ENCODE measurements around the gene NFATC4.

The NFATC4 gene

GRCh38 chr14:24411443-24412389 is 43.7 kb downstream of the NFATC4 start:
- TF ChIP-seq, protein P1, sequence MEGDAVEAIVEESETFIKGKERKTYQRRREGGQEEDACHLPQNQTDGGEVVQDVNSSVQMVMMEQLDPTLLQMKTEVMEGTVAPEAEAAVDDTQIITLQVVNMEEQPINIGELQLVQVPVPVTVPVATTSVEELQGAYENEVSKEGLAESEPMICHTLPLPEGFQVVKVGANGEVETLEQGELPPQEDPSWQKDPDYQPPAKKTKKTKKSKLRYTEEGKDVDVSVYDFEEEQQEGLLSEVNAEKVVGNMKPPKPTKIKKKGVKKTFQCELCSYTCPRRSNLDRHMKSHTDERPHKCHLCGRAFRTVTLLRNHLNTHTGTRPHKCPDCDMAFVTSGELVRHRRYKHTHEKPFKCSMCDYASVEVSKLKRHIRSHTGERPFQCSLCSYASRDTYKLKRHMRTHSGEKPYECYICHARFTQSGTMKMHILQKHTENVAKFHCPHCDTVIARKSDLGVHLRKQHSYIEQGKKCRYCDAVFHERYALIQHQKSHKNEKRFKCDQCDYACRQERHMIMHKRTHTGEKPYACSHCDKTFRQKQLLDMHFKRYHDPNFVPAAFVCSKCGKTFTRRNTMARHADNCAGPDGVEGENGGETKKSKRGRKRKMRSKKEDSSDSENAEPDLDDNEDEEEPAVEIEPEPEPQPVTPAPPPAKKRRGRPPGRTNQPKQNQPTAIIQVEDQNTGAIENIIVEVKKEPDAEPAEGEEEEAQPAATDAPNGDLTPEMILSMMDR (IDR thresholded peaks at IDR 0.05): peak; percentile 59

DNA sequence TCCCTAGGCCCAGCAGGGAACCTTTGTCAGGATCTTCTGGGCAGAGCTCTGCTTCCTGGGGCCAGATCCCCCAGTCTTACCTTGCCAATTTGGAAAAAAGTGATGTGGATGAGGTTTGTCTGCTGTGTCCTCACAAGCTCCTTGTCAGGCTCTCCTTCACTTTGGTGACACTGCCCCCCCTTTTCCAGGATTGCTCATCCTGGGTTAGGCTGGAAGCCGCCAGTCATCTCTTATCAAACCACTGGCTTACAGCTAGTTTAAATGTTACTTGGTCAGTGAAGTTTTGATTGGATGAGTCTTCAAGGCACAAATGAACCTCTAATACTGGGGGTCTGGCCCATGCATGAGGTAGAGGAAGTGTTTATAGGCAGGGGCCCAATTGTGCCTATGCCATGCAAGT is 46.1 kb downstream of the NFATC4 start:
- TF ChIP-seq, protein P1 (IDR thresholded peaks at IDR 0.05): no peak

DNA sequence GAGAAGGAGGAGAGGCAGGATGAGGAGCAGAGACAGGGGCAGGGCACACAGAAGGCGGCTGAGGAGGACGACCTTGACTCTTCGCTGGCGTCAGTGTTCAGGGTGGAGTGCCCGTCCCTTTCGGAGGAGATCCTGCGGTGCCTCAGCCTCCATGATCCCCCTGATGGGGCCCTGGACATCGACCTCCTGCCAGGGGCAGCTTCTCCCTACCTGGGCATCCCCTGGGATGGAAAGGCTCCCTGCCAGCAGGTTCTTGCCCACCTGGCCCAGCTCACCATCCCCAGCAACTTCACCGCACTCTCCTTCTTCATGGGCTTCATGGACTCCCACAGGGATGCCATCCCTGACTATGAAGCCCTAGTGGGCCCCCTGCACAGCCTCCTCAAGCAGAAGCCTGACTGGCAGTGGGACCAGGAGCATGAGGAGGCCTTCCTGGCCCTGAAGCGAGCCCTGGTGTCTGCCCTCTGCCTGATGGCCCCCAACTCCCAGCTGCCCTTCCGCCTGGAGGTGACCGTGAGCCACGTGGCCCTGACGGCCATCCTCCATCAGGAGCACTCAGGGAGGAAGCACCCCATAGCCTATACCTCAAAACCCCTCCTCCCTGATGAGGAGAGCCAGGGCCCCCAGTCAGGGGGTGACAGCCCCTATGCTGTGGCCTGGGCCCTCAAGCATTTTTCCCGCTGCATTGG is 46.9 kb downstream of the NFATC4 start:
- TF ChIP-seq, protein P1 (IDR thresholded peaks at IDR 0.05): no peak

DNA sequence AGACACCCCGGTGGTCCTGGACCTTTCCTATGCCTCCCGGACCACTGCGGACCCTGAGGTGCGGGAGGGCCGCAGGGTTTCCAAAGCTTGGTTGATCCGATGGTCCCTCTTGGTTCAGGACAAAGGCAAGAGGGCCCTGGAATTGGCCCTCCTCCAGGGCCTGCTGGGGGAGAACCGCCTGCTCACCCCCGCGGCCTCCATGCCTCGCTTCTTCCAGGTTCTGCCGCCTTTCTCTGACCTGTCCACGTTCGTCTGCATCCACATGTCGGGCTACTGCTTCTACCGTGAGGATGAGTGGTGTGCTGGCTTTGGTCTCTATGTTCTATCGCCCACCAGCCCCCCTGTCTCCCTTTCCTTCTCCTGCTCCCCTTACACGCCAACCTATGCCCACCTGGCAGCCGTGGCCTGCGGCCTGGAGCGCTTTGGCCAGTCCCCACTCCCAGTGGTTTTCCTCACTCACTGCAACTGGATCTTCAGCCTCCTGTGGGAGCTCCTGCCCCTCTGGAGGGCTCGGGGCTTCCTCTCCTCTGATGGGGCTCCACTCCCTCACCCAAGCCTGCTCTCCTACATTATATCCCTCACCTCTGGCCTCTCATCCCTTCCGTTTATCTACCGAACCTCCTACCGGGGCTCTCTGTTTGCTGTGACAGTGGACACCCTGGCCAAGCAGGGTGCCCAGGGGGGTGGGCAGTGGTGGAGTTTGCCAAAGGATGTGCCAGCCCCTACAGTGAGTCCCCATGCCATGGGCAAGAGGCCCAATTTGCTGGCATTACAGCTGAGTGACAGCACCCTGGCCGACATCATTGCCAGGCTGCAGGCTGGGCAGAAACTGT is 47.7 kb downstream of the NFATC4 start:
- TF ChIP-seq, protein P1 (IDR thresholded peaks at IDR 0.05): no peak

GRCh38 chr14:24416254-24416931 is 48.4 kb downstream of the NFATC4 start:
- TF ChIP-seq, protein P1 (IDR thresholded peaks at IDR 0.05): no peak

- TF ChIP-seq, protein P1 (IDR thresholded peaks at IDR 0.05): no peak
Observed at GRCh38 chr14:24416932-24417619, 49.1 kb downstream of the NFATC4 start.
